Posterior cingulate gyrus (tissue), 11 donors: ENCODE results near the gene BNC2.
"Not testable (repeated sequence)": the region's sequence is repeated elsewhere in the genome, so short reads cannot be mapped to it uniquely, and the experiment has no call there.

ENCODE experiments used
- DNase-seq, 10 donors: peaks; one replicate each; pipeline versions ENCODE4 v3.0.0 to v3.0.0-alpha.2; 2020 to 2021; ENCODE audit warnings: mixed read lengths in 3 of 10
- intact Hi-C: fragments of 100-400 bp; cut with DNase I; formaldehyde crosslinking; loops from one replicate; pipeline ENCODE4 v1.15.1; 2023

Gene BNC2, protein sequence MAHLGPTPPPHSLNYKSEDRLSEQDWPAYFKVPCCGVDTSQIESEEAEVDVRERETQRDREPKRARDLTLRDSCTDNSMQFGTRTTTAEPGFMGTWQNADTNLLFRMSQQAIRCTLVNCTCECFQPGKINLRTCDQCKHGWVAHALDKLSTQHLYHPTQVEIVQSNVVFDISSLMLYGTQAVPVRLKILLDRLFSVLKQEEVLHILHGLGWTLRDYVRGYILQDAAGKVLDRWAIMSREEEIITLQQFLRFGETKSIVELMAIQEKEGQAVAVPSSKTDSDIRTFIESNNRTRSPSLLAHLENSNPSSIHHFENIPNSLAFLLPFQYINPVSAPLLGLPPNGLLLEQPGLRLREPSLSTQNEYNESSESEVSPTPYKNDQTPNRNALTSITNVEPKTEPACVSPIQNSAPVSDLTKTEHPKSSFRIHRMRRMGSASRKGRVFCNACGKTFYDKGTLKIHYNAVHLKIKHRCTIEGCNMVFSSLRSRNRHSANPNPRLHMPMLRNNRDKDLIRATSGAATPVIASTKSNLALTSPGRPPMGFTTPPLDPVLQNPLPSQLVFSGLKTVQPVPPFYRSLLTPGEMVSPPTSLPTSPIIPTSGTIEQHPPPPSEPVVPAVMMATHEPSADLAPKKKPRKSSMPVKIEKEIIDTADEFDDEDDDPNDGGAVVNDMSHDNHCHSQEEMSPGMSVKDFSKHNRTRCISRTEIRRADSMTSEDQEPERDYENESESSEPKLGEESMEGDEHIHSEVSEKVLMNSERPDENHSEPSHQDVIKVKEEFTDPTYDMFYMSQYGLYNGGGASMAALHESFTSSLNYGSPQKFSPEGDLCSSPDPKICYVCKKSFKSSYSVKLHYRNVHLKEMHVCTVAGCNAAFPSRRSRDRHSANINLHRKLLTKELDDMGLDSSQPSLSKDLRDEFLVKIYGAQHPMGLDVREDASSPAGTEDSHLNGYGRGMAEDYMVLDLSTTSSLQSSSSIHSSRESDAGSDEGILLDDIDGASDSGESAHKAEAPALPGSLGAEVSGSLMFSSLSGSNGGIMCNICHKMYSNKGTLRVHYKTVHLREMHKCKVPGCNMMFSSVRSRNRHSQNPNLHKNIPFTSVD

DNA sequence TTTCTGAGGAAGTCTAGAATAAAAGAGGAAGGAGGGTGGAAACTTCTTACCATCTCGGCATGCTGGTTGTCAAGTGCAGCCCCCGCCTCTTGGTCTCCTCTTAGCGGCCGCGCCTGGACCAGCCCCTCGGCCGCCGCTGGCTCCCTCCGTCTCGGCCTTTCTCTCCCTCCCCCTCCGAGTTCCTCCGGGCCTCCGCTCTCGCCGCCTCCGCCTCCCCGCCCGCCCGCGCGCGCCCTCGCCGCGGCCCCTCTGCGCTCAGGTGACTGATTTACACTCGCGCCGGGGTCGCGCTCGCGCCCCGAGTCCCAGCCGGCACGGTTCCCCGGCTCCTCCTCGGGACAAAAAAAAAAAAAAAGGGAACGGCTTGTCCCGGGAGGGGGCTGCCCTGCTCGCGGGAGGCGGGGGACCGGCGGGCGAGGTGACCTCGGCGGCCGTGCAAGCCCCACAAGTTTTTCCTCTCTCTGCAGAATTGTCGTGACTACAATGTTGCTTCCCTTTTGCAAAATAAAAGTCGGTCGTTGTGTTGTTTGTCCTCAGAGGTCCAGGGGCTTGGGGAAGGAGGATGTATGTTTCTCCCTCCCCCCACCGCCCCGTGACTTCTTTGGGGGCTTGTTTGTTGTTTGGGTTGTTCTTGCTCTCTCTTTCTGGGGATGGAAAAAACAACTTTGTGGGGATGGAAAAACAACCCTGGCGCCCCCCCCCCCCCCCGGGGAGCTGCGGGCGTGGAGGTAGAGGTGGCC lies at the start of gene BNC2:
Gene BNC2, minus strand, starts transcription at position 75 of the 740 bp plus-strand sequence. Its CDS starts 22 bp downstream, at position 53.
- DNase-seq, result peak in 2 of 10 donors; percentile 41 to 69
- intact Hi-C loops, result no loop called here

DNA sequence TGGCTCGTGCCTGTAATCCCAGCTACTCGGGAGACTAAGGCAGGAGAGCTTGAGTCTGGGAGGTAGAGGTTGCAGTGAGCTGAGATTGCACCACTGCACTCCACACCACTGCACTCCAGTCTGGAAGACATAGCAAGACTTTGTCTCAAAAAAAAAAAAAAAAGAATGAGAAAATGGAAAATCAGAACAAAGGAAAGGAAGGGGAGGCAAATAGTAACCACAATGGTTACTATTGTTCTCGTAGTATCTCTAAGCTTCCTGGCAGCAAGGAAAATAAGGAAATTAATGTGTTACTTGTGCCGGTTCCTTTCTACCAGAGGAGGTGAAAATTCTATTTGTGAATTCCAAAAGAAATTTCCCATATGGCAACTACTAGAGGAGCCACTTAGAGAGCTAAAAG lies 48.5 kb upstream of the BNC2 start:
- DNase-seq, result no peak
- intact Hi-C loops, result no loop called here

DNA sequence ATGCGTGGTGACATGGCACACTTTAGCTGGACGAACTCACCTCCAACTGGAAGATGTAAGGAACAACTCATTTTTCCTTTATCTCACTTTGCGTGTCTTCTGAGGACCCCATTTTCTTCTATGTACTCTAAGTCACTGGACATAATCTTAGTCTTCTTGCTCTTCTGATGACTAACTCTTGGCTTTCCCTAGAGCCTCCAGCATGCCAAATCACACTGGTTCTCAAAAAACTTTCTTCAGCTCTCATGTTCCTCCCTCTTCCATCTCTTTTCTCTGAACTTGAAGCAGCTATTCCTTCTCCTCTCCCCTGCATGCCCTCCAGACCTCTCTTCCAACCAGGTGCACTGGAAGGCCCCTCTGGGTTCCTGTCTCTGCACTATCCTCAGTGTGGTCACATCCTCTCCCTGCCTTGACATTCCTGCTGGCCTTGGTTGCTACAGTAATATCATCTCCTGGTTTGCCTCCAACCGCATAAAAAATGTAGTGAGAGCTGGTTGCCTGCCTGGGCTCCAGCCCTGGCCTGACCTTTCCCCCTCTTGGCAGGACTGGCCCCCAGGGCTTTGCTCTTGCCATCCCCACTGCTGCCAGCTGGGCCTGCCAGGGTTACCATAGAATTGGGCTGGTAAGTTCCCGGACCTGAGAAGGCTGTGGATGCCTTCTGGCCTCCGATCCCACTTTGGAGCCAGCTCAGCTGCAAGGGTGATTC lies 44.8 kb upstream of the BNC2 start:
- intact Hi-C loops, result no loop called here
- peak in 2 of 10 donors; percentile 13 to 83 for DNase-seq

DNA sequence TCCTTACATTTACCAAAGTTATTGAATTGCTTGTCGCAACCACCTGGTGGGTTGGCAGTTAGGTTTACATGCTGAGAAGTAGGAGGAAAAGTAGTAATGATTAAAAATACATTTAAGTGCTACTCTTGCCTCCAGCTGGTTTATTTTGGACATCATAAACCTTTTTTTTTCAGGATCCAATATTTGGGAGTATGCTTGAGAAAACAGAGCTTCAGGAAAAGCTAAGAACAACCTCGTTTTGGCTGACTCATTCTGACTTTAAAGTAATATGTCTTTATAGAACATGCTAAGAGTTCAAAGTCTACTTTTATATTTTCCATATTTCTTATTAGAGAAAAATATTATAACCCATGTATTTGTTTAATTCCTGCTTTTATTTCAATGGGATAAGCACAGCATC lies 41.7 kb upstream of the BNC2 start:
- no peak for DNase-seq
- intact Hi-C loops, result no loop called here

DNA sequence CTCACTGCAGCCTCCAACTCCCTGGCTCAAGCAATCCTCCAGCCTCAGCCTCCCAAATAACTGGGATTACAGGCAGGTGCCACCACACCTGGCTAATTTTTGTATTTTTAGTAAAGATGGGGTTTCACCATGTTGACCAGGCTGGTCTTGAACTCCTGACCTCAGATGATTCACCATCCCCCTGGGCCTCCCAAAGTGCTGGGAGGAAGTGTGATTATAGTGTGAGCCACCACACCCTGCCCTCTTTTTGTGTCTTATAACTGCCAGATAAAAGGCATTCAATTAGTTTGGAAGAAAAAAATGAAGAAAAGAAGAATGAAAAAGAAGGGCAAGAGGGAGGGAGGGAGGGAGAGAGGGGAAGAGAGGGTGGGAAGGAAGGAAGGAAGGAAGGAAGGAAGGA lies 37.7 kb upstream of the BNC2 start:
- DNase-seq, intact Hi-C loops: not testable (repeated sequence)

DNA sequence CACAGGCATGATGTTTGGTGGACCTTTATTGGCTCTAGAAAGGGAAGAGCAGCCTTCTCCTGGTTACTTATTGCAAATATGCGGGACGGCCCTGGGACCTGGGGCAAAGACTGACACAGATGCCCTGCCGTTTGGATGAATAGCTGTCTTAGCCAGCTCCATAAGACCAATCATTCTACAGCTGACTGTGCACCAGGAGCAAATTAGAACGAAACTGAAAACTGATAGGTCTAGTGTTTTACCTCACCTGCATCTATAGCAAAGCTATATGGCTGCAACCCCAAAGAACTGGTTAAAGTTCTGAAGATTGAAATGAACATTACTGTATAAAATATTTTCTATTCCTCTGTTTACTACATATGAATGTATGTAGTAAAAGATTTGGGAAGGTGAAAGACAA lies 34.2 kb upstream of the BNC2 start:
- intact Hi-C loops, result no loop called here
- DNase-seq, result no peak

DNA sequence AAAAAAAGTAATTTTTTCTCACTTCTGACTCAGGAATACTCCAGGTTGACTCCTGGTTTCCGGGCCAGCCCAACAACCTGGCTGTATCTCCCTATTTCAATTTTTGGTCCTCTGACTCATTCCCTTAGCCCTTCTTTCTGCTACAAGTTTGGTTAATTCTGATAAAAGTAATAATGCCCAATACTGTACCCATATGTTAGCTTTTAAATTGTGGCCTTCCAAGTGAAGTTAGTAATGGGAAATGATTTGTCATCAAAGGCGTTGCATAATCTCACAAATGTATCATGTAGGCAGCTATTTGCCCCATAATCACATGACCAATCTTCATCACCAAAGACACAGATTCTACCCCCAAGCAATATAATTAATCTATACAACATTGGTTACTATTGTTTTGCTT lies 31.1 kb upstream of the BNC2 start:
- no peak for DNase-seq
- intact Hi-C loops, result no loop called here

DNA sequence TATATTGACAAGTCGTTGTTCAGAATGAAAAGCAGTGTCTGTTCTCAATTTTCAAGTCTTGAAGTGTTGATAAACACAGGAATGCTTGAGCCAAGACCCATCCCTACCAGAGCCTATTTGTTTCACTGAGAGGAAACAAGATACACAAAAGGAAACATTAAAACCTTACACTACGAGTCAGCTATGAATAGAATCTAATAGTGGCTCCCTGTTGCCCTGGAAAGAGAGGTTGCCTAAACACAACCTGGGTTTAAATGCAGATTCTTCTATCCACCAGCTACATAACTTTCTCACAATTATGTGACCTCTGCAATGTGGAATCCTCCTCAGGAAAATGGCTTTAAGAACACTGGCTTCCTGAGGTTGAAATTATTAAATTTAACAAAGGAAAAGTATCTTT lies 29.1 kb upstream of the BNC2 start:
- intact Hi-C loops, result no loop called here
- DNase-seq, result no peak

DNA sequence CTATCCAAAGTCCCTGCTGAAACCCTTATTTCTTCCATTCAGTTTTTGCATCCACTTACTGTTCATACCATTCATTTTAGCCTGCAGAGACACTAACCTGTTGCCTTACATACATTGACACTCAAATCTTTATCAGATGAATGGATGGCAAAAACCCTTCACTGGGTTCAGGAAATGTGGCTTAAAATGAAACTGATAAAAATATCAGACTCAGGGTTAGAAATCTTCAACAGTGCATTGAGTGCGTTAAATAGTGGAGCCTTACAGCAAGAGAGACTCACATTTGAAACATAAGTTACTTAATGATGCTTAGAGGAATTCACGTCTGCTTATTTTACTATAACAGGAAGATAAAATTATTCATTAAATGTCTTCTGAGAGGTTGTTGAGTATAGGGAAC lies 28.0 kb upstream of the BNC2 start:
- intact Hi-C loops, result no loop called here
- no peak for DNase-seq

DNA sequence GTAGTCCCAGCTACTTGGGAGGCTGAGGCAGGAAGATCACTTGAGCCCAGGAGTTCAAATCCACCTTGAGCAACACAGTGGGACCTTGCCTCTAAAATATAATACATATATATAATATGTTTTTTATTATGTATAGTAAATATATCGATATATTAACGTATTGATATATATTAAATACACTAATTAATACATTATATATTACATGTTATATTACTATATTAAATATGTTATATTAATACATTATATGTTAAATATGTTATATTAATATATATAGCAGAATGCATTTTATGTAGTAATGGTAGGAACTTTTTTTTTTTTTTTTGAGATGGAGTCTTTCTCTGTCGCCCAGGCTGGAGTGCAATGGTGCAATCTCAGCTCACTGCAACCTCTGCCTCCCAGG lies 18.1 kb upstream of the BNC2 start:
- no peak for DNase-seq
- intact Hi-C loops, result no loop called here

DNA sequence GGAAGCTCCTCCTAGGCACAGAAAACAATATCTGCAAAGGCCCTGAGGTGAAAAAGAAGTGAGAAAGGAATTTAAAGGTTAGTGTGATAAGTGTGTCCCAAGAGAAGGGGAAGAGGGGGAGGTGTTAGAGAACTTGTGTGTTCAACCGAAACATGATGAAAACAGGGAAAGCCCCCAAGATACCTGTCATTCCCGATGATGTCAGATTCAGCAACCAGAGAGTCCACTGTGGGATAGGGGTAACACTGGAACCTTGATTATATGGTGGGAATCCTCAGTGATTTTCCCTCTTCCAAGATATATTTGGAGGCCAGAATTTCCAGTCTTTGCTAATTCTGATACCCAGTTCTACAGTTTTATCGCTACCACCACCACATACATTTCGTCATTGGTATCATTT lies 15.5 kb upstream of the BNC2 start:
- no peak for DNase-seq
- intact Hi-C loops, result no loop called here

DNA sequence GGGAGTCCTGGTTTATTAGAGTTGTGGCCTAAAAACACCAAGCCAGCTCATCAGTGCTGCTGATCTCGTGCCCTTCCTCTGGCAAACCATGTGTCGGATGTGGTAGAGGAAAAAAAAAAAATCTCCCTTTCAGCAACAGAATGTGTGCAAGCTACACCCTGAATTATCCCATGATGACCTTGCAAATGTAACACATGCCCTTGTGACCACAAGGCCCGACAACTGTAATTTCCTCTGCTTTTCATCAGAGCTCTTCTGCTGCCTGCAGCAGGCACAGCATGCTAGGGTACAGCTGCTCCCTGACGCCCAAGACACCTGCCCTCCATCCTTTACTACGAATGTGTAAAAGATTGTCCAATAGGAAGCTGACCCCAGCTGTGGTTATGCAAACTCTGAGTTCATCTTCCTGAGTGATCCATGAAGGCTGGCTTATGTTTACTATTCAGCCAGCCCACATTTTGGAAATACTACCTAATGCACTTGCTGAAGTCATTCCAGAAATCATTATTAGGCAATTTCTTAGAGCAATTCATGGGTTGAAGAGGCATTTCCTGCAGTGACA lies 14.6 kb upstream of the BNC2 start:
- intact Hi-C loops, result no loop called here
- DNase-seq, result no peak

DNA sequence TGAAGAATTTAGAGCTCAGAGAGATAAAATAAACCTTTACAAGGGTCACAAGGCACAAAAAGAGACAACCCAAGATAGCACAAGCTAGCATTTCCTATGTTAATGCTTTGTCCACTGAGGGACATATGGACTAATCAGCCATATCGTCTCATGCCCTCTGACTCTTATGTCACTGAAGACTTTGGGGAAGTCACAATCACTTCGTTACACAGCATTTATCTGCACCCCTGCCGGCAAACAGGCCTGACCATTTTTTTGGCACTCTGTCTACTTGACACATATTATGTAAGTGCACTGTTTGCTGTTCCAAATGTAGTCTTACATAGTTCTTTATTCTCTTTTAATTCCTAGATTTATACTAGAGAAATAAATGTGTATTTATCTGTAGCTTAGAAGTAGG lies 13.9 kb upstream of the BNC2 start:
- intact Hi-C loops, result no loop called here

DNA sequence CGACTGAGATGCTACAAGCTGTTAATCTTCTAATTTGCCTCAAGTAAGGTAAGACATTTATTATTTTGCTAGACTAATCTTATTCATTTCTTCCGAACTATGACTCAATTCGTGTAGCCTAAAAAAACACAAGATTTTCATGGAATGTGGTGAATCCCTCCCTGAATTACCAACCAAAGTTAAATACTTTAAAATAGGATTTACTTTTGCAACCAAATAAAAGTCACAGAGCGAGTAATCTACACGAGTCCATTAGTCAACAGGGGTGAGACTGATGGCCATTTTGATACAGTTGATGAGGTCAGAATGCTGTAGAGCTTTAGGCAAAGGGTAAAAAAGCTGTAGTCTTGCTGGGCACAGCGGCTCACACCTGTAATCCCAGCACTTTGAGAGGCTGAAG lies 13.1 kb upstream of the BNC2 start:
- intact Hi-C loops, result no loop called here
- DNase-seq, result no peak

More for the DNA sequence above, 13.9 kb upstream of the BNC2 start:
- no peak for DNase-seq

DNA sequence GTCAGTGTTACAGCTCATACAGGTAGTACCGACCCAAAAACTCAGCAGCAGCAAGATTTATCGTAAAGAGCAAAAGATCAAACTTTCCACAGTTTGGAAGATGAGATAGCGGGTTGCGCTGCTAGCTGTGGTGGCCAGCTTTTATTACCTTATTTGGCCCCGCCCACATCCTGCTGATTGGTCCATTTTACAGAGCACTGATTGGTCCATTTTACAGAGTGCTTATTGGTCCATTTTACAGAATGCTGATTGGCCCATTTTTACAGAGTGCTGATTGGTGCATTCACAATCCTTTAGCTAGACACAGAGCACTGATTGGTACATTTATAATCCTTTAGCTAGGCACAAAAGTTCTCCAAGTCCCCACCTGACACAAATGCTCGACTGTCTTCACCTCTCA lies 12.0 kb upstream of the BNC2 start:
- intact Hi-C loops, DNase-seq: not testable (repeated sequence)

DNA sequence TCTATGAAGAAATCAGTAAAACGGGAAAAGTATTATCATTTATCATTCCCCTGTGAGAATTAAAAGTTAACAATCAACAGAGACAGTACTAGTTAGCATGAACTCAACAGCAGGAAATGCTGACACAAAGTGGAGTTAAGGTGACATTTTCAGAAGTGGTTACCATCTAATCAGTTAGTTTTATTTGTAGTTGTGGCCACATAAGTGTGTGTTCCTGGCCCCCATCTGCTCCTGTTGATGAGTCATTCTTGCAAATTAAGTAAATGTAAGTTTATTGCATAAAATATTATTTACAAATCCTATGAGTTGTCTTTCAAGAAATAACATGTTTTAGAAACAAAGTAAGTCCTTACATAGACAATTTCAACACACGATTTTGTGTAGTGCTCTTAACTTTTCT lies 8.9 kb upstream of the BNC2 start:
- intact Hi-C loops, result no loop called here

DNA sequence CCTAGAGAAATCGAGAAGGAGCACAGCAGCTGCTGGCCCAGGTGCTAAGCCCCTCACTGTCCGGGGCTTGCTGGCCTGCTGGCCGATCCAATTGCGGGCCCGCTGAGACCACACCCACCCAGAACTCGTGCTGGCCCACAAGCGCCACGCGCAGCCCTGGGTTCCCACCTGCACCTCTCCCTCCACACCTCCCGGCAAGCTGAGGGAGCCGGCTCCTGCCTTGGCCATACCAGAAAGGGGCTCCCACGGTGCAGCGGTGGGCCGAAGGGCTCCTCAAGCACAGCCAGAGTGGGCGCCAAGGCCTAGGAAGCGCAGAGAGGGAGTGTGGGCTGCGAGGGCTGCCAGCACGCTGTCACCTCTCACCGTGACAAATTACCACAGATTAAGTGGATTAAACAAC lies 6.8 kb upstream of the BNC2 start:
- intact Hi-C loops, result no loop called here
- no peak for DNase-seq

More for the DNA sequence above, 8.9 kb upstream of the BNC2 start:
- no peak for DNase-seq

DNA sequence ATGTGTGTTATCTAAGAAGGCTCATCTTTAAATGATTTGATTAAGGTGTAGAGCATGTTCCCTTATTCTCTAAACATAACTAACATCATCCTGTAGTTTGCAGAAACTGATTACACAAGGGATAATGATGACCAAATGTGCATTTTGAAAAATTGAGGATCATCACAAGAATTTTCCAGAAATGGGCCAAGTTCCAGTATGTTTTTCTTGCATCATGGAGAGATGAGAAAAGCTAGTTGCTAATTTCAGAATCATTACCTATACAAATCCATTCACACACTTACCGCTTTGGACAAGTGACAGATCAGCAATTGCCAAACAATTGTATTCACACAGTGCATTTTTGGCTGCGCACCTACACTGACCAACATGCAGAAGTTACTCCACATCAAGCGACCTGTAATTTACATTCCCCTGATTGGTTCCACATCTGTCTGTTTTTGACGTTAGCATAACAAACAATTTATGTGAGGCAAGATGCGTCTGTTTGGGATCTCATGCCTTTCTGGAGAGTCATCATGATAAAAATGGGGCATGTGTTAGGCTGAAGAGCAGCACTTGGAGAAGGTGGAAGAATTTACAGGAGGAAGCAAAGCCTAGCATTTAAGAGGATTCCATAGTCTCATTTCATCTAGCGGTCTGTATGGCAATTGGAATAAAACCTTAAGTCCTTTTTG lies 2.8 kb upstream of the BNC2 start:
- intact Hi-C loops, result no loop called here
- DNase-seq, result no peak
